K562 (cell line): Measurements from ENCODE around the gene ZFP69B. TPM values are rescaled to one million over a fixed set of nuclear protein-coding genes. Genes with fewer than 3 reads are reported as not detected.

ENCODE experiments used
- ATAC-seq: fragments of 200-7000 bp; cut with Tn5 transposase; 3 replicates; pipeline ENCODE4 v1.9.1; 2020; ENCODE audit warnings: moderate library complexity
- BruUV-seq: library from RNA; stranded (reverse); fragments of 400-500 nt; replicated peaks from 2 replicates; lab custom pipeline; 2021; lab: Mats Ljungman, UMichigan
- CTCF ChIA-PET: fragments of 300-600 bp; formaldehyde crosslinking; extraction: SDS; loops from one replicate; lab custom pipeline; 2021; ENCODE audit warnings: low intra/inter-chr PET ratio; lab: Yijun Ruan, JAX
- POLR2A ChIA-PET: fragments of 300-600, 350-650 bp; sonication (Branson Sonifier 250); formaldehyde crosslinking; extraction: SDS; loops from one replicate; lab custom pipeline; 2021; ENCODE audit warnings: antibody characterized with exemption, inconsistent platforms; lab: Yijun Ruan, JAX
- DNase-seq, 4 experiments: peaks; one replicate each; pipeline versions ENCODE4 v3.0.0 to v3.0.0-alpha.2; 2011 to 2018; ENCODE audit warnings: low spot score in 3 of 4, mixed read lengths in 3 of 4; ENCODE audit errors: extremely low read depth in 1 of 4
- FAIRE-seq: peaks from 2 replicates; lab custom pipeline; 2011; peaks lifted over from hg19 to GRCh38; lab: Jason Lieb, UNC
- H2AFZ ChIP-seq: 2 replicates; pipeline ENCODE4 v1.6.0; 2011; ENCODE audit warnings: low read depth, low read length, control low read depth, inconsistent platforms
- H3K27ac ChIP-seq: fragments of 200-600 bp; 3 replicates; pipeline ENCODE4 v1.8.0; 2011; ENCODE audit warnings: low read depth, mild to moderate bottlenecking, control low read depth, inconsistent platforms, low read length, moderate library complexity, mixed read lengths; ENCODE audit errors: extremely low read depth
- H3K27me3 ChIP-seq, 2 experiments: fragments of 300-600 bp in 1 of 2; 2 replicates in 1 of 2; 3 replicates in 1 of 2; pipeline versions ENCODE4 v1.6.0 to v1.8.0; 2011; ENCODE audit warnings: inconsistent platforms in 2 of 2, low read length in 2 of 2, mild to moderate bottlenecking in 1 of 2, mixed read lengths in 1 of 2, moderate library complexity in 1 of 2; ENCODE audit not compliant: control insufficient read depth in 2 of 2, insufficient read depth in 2 of 2
- H3K36me3 ChIP-seq: fragments of 300-600 bp; 3 replicates; pipeline ENCODE4 v1.8.0; 2011; ENCODE audit warnings: mild to moderate bottlenecking, low read length, inconsistent platforms; ENCODE audit not compliant: control insufficient read depth, insufficient read depth
- H3K4me1 ChIP-seq, 2 experiments: fragments of 200-600 bp in 1 of 2; replicated peaks in 1 of 2; 2 replicates in 1 of 2; 3 replicates in 1 of 2; pipeline versions ENCODE4 v1.5.1 to v1.8.0; 2011; ENCODE audit warnings: inconsistent platforms in 2 of 2, low read length in 2 of 2, mild to moderate bottlenecking in 1 of 2, mixed read lengths in 1 of 2, moderate library complexity in 1 of 2; ENCODE audit not compliant: control insufficient read depth in 2 of 2, insufficient read depth in 2 of 2
- H3K4me2 ChIP-seq: 2 replicates; pipeline ENCODE4 v1.6.1; 2011; ENCODE audit warnings: low read length, control low read depth, inconsistent platforms, mixed read lengths; ENCODE audit not compliant: insufficient read depth
- H3K4me3 ChIP-seq: fragments of 200-600 bp; sonication (generic), shearing (Covaris generic); 2 replicates; pipeline ENCODE4 v1.5.1; 2016; ENCODE audit warnings: control low read depth, inconsistent platforms
- H3K79me2 ChIP-seq: fragments of 200-600 bp; 3 replicates; pipeline ENCODE4 v1.8.0; 2011; ENCODE audit warnings: low read length, inconsistent platforms; ENCODE audit not compliant: control insufficient read depth, insufficient read depth
- H3K9ac ChIP-seq, 2 experiments: 2 replicates each; pipeline versions ENCODE4 v1.6.0 to v1.6.1; 2011; ENCODE audit warnings: low read depth in 2 of 2, low read length in 2 of 2, control low read depth in 1 of 2, inconsistent platforms in 1 of 2, mild to moderate bottlenecking in 1 of 2, mixed read lengths in 1 of 2; ENCODE audit not compliant: insufficient read depth in 1 of 2
- H3K9me1 ChIP-seq: one replicate; pipeline ENCODE4 v1.6.0; 2011; ENCODE audit warnings: inconsistent platforms, mild to moderate bottlenecking, low read length, moderate library complexity; ENCODE audit not compliant: control insufficient read depth, insufficient read depth
- H3K9me3 ChIP-seq: replicated peaks from 2 replicates; pipeline ENCODE4 v1.5.1; 2011; ENCODE audit warnings: low read depth, low read length, inconsistent platforms; ENCODE audit not compliant: control insufficient read depth, insufficient read depth
- H4K20me1 ChIP-seq: replicated peaks from 2 replicates; pipeline ENCODE4 v1.6.1; 2011; ENCODE audit warnings: low read length, inconsistent platforms, mixed read lengths; ENCODE audit not compliant: control insufficient read depth, insufficient read depth
- ATF3 ChIP-seq, 2 experiments: fragments of 450-650 bp in 1 of 2; sonication (generic) in 1 of 2; formaldehyde crosslinking in 1 of 2; IDR thresholded peaks in 1 of 2; conservative IDR thresholded peaks in 1 of 2; 2 replicates each; pipeline versions ENCODE4 v1.6.1 to v1.8.1; 2016 to 2023; ENCODE audit warnings: mild to moderate bottlenecking in 2 of 2, moderate library complexity in 2 of 2, inconsistent platforms in 1 of 2, missing genetic modification reagents in 1 of 2
- BHLHE40 ChIP-seq: IDR thresholded peaks from 2 replicates; pipeline ENCODE4 v1.6.1; 2011; ENCODE audit warnings: low read length, improper control_type of control experiment
- GTF2B ChIP-seq: IDR thresholded peaks from 2 replicates; pipeline ENCODE4 v1.6.1; 2011; ENCODE audit not compliant: insufficient read length; ENCODE audit errors: extremely low read depth
- HES1 ChIP-seq: fragments of 450-650 bp; IDR thresholded peaks from 2 replicates; pipeline ENCODE4 v1.6.1; 2016; ENCODE audit warnings: low read depth, mild to moderate bottlenecking, moderate library complexity
- HNRNPK ChIP-seq: fragments of 200-400 bp; formaldehyde crosslinking; IDR thresholded peaks from one replicate; pipeline ENCODE4 v1.6.1; 2018; ENCODE audit warnings: mild to moderate bottlenecking, low read depth, low read length; ENCODE audit not compliant: poor library complexity, severe bottlenecking
- KLF6 ChIP-seq: fragments of 250-450 bp; sonication (Bioruptor Pico); IDR thresholded peaks from 2 replicates; pipeline ENCODE4 v1.4.0; 2020; ENCODE audit warnings: mild to moderate bottlenecking, moderate library complexity, borderline replicate concordance
- NFATC3 ChIP-seq: fragments of 450-650 bp; IDR thresholded peaks from 2 replicates; pipeline ENCODE4 v1.6.1; 2017; ENCODE audit warnings: mild to moderate bottlenecking
- RUNX1 ChIP-seq: sonication (generic); IDR thresholded peaks from 2 replicates; pipeline ENCODE4 v1.6.1; 2016; ENCODE audit warnings: antibody characterized with exemption, low read depth
- TFAP4 ChIP-seq: sonication (generic); formaldehyde crosslinking; IDR thresholded peaks from 2 replicates; pipeline ENCODE4 v1.8.0; 2022; ENCODE audit warnings: missing genetic modification reagents, mild to moderate bottlenecking, moderate library complexity, borderline replicate concordance
- ZC3H4 ChIP-seq: sonication (generic); formaldehyde crosslinking; IDR thresholded peaks from 2 replicates; pipeline ENCODE4 v1.9.0; 2021; ENCODE audit warnings: missing genetic modification reagents, borderline replicate concordance
- ZNF121 ChIP-seq: sonication (generic); formaldehyde crosslinking; conservative IDR thresholded peaks from 2 replicates; pipeline ENCODE4 v1.8.0; 2022; ENCODE audit warnings: missing genetic modification reagents
- ZNF124 ChIP-seq: sonication (generic); formaldehyde crosslinking; IDR thresholded peaks from 2 replicates; pipeline ENCODE4 v1.8.1; 2022; ENCODE audit warnings: missing genetic modification reagents
- WGBS: fragments of 100-300 bp; shearing (Covaris generic); methylation state at CpG from one replicate; pipeline ENCODE4 v1.1.6; 2016; ENCODE audit warnings: low coverage, mixed read lengths; ENCODE audit not compliant: insufficient coverage; ENCODE audit errors: missing lambda C conversion rate; 5-methylcytosine and 5-hydroxymethylcytosine counted together
- in situ Hi-C: fragments of 300-500 bp; cut with MboI; formaldehyde crosslinking; loops from 4 replicates; pipeline ENCODE4 v1.15.0; 2018; ENCODE audit warnings: inconsistent platforms, mixed read lengths
- intact Hi-C: fragments of 100-400 bp; cut with micrococcal nuclease; formaldehyde crosslinking; loops from 2 replicates; pipeline ENCODE4 v1.14.2; 2022
- polyA plus RNA-seq, 8 experiments: library from polyadenylated mRNA; depleted of rRNA in 4 of 8; stranded (reverse) in 5 of 8; unstranded in 3 of 8; fragments of >200 nt; fragmentation: Nextera tagmentation in 2 of 8; fragmentation: Illumina TruSeq in 1 of 8; extraction: Ambion mirVana in 2 of 8; extraction: Trizol in 1 of 8; gene quantifications; 2 replicates each; pipeline versions ENCODE4 v1.2.1 to v1.2.3, GENCODE V29; 2011 to 2014; ENCODE audit warnings: inconsistent platforms in 1 of 8, missing spikeins in 1 of 8
- total RNA-seq, 7 experiments: library from RNA; depleted of rRNA in 6 of 7; stranded (reverse); fragments of >200 nt in 6 of 7; fragmentation: Illumina TruSeq in 2 of 7; extraction: Trizol in 2 of 7; gene quantifications; 2 replicates each; pipeline versions ENCODE4 v1.2.1 to v1.2.3, GENCODE V29; 2011 to 2021; ENCODE audit warnings: low replicate concordance in 1 of 7

ZFP69B gene
- total and polyA plus RNA-seq, 9 of the 15 experiments (the other 6 are each of a cell fraction or from before 2014, with no cell fraction given) = 1.6 to 10.3 (median 8.4) TPM

GRCh38 chr1:40413527-40414252, 36.6 kb upstream of the ZFP69B start:
- WGBS = 92% methylated on average over 6 of the region's 6 CpGs
- FAIRE-seq = no peak

GRCh38 chr1:40414331-40414730, 35.9 kb upstream of the ZFP69B start:
- no peaks in the 10 kb centered on the region for H3K9me1 ChIP-seq
- no peak overlapping the region for H2AFZ ChIP-seq
- no peaks in the 10 kb centered on the region for H4K20me1 ChIP-seq
- ChIA-PET CTCF (no interaction called here), POLR2A (interaction anchor here (1.2 kb wide), 1 partner anchor 10 kb away, joined by 5 read pairs; no protein-coding TSS in a partner anchor)
- FAIRE-seq (no peak), DNase-seq (no peak), ATAC-seq (no peak)
- H3K9me3 ChIP-seq = no peaks in the 10 kb centered on the region
- no peaks in the 10 kb centered on the region for H3K4me1 ChIP-seq
- peaks cover 14% of the 10 kb centered on the region; the same call in 2 of the 3 replicates for H3K79me2 ChIP-seq
- peaks cover 96% of the 10 kb centered on the region for H3K36me3 ChIP-seq
- H3K27me3 ChIP-seq = no peaks in the 10 kb centered on the region
- no peak overlapping the region for H3K4me2 ChIP-seq
- 96% methylated on average over 3 of the region's 3 CpGs for WGBS
- no peak overlapping the region for H3K27ac ChIP-seq
- no TSS peak for BruUV-seq
- H3K9ac ChIP-seq = no peak overlapping the region
- intact Hi-C loops (no loop called here), in situ Hi-C loops (no loop called here)
- no peak overlapping the region for H3K4me3 ChIP-seq
- TF ChIP-seq TFAP4 (CRISPR knock-in tag) (no peak), ATF3 (IDR thresholded peaks at IDR 0.05) (no peak), ATF3 (CRISPR knock-in tag; conservative IDR thresholded peaks at IDR 0.05) (no peak), HNRNPK (no peak), KLF6 (CRISPR knock-in tag) (no peak), HES1 (no peak), GTF2B (no peak), ZC3H4 (CRISPR knock-in tag) (no peak), ZNF124 (no peak), NFATC3 (no peak), RUNX1 (no peak), ZNF121 (CRISPR knock-in tag) (no peak)

More at GRCh38 chr1:40413527-40414252, 36.6 kb upstream of the ZFP69B start:
- POLR2A ChIA-PET = no interaction called here
- intact Hi-C loops = no loop called here
- TF ChIP-seq BHLHE40 = no peak
- H3K27ac ChIP-seq = no peak overlapping the region
- H3K79me2 ChIP-seq = peaks cover 20% of the 10 kb centered on the region; the same call in 2 of the 3 replicates
- no peak overlapping the region for H3K9ac ChIP-seq
- CTCF ChIA-PET = no interaction called here
- no peaks in the 10 kb centered on the region for H3K9me3 ChIP-seq
- H3K9me1 ChIP-seq = no peaks in the 10 kb centered on the region
- no peak overlapping the region for H3K4me3 ChIP-seq
- H3K4me1 ChIP-seq = no peaks in the 10 kb centered on the region
- no peak overlapping the region for H2AFZ ChIP-seq
- H3K36me3 ChIP-seq = peaks cover 98% of the 10 kb centered on the region
- ATAC-seq = no peak
- no peak overlapping the region for H3K4me2 ChIP-seq
- H4K20me1 ChIP-seq = no peaks in the 10 kb centered on the region
- no TSS peak for BruUV-seq
- DNase-seq = no peak
- in situ Hi-C loops = no loop called here
- H3K27me3 ChIP-seq = no peaks in the 10 kb centered on the region
